ENCODE results near the gene KRT3. TPM values are rescaled to one million over a fixed set of nuclear protein-coding genes. Genes with fewer than 3 reads are reported as not detected.

Gene KRT3
- total RNA-seq, 4 donors from 2014 or later: not detected

DNA sequence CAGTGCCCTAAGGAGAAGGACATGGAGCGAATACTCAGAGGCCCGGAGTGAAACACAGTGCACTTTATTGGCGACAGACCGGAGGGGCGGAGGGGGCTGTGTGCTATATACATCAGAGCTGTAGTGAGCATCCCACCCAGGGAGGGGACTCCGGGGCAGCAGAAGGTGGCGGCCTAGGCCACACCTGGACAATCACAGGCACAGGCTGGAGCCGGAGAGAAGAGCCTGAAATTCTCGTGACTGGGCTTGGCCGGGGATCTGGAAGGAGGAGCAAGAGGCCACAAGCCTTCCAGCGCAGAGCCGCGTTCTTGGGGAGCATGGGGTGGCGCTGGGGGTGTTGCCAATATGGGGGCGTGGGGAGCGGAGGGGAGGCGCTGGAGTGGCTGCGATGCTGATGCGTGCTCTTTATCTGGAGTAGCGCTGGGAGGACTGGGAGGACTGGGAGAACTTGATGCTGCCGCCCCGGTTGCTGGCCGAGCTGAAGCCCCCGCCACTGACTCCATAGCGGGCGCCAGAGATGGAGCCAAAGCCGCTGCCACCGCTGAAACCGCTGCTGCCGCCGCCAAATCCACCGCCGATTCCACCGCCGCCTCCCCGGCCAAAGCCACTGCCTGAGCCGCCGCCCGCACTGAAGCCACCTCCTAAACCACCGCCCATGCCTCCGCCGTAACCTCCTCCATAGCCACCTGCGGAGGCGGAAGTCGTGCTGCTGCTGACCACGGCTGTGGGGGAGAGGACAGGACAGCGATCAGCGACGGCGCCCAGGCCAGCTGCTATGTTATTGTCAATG is 6.1 kb downstream of the KRT3 start:
- no peak for TF ChIP-seq POLR2A (IDR thresholded peaks at IDR 0.05; ENCODE audit: low read depth)
- TF ChIP-seq EP300 (IDR thresholded peaks at IDR 0.05): no peak
- TF ChIP-seq, protein P1, sequence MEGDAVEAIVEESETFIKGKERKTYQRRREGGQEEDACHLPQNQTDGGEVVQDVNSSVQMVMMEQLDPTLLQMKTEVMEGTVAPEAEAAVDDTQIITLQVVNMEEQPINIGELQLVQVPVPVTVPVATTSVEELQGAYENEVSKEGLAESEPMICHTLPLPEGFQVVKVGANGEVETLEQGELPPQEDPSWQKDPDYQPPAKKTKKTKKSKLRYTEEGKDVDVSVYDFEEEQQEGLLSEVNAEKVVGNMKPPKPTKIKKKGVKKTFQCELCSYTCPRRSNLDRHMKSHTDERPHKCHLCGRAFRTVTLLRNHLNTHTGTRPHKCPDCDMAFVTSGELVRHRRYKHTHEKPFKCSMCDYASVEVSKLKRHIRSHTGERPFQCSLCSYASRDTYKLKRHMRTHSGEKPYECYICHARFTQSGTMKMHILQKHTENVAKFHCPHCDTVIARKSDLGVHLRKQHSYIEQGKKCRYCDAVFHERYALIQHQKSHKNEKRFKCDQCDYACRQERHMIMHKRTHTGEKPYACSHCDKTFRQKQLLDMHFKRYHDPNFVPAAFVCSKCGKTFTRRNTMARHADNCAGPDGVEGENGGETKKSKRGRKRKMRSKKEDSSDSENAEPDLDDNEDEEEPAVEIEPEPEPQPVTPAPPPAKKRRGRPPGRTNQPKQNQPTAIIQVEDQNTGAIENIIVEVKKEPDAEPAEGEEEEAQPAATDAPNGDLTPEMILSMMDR (IDR thresholded peaks at IDR 0.05): no peak
- no peak for TF ChIP-seq POLR2AphosphoS5 (IDR thresholded peaks at IDR 0.05)

DNA sequence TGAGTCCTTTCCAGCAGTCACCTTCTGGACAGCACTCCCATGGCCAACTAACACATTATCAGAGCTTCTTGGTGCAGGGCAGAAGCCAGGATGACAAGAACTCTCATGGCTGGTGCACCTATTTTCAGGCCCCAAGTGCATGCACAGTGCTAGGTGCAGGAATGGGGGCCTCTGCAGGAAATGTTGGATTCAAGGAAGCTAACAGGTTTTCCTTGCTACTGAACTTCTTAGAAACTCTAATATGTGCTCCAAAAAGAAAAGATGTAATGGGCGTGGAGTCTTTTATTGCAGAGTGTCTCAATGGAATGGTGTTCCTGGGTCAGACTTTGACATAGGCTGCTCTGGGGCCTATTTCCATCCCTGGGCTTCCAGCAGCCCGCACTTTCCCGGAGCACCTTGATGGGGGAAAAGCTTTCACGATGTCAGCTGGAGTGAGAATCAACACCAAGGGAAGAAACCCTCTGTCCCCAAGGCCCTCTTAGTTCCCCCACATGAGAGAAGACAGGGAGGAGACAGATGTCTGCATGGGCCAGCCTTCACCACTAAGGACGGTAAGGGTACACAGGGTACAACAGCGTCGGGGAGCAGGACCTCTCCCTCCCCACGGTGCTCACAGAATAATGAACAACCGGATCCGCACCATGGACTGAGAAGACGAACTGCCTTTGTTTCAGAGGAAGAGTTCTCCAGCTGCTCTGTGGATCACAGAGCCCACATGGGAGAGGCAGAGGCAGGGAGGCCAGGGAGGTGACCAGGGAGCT is 6.9 kb downstream of the KRT3 start:
- Histone ChIP-seq H3K27ac (replicated peaks in 1 of 4) (no peak overlapping the region), H3K4me1 (peaks cover 0 to 10% (median 8%) of the 10 kb centered on the region in 4 donors), H3K9me3 (no peaks in the 10 kb centered on the region), H3K4me3 (no peak overlapping the region), H3K36me3 (no peaks in the 10 kb centered on the region), H3K27me3 (peaks cover 0 to 57% (median 13%) of the 10 kb centered on the region in 4 donors)
- TF ChIP-seq EP300 (IDR thresholded peaks at IDR 0.05): no peak
- TF ChIP-seq, protein P1 (IDR thresholded peaks at IDR 0.05): no peak
- no peak for TF ChIP-seq POLR2A (IDR thresholded peaks at IDR 0.05; ENCODE audit: low read depth)
- no peak for TF ChIP-seq POLR2AphosphoS5 (IDR thresholded peaks at IDR 0.05)
- intact Hi-C loops (cut with DNase I): no loop called here
- DNase-seq (ENCODE audit: extremely low spot score): no peak
- 89% methylated on average over 11 of the region's 11 CpGs for WGBS

More for the DNA sequence above, 6.1 kb downstream of the KRT3 start:
- H3K4me3 ChIP-seq: peak overlapping the region in 3 of 4 donors; percentile 14 to 20 (median 18)
- no peaks in the 10 kb centered on the region for H3K36me3 ChIP-seq
- no peak overlapping the region for H3K27ac ChIP-seq (replicated peaks in 1 of 4)
- intact Hi-C loops (cut with DNase I): no loop called here
- H3K27me3 ChIP-seq: peaks cover 0 to 59% (median 13%) of the 10 kb centered on the region in 4 donors
- H3K9me3 ChIP-seq: no peaks in the 10 kb centered on the region
- 35% methylated on average over 26 of the region's 50 CpGs for WGBS
- H3K4me1 ChIP-seq: peaks cover 0 to 10% (median 8%) of the 10 kb centered on the region in 4 donors
- DNase-seq (ENCODE audit: extremely low spot score): no peak

DNA sequence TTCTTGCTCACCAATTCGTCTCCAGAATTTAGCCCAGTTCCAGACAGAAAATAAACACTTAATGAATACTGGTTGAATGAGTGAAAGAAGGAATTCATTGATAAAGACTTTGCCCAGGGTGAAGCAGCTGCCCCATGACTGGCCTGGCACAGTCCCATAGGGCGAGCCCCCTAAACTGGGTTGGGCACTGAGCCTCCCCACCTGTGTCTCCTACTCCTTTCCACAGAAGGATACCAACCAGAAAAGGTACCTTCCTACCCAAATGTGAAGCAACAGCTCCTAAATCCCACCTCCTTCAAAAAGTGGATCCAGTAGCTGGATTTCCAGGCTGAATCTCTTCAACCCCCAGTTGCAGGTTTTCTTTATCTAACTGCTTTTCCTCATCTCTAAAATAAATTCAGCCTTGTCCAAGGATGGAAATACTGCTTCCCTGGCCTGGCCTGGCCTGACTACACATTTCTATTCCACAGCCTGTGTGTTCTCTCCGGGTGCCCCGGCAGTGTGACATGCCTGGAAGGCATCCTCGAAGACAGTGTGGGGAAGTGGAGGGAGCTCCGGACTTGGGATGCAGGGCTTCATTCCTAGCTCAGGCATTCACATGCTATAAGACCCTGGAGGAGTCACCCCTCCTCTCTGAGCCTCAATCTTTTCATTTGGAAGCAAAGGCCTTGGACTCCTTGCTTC is 7.6 kb downstream of the KRT3 start:
- H3K27ac ChIP-seq (replicated peaks in 1 of 4): no peak overlapping the region
- H3K4me1 ChIP-seq: peaks cover 0 to 10% (median 8%) of the 10 kb centered on the region in 4 donors
- intact Hi-C loops (cut with DNase I): no loop called here
- TF ChIP-seq EP300 (IDR thresholded peaks at IDR 0.05) (no peak), POLR2A (IDR thresholded peaks at IDR 0.05; ENCODE audit: low read depth) (no peak), POLR2AphosphoS5 (IDR thresholded peaks at IDR 0.05) (no peak)
- TF ChIP-seq, protein P1 (IDR thresholded peaks at IDR 0.05): no peak
- no peaks in the 10 kb centered on the region for H3K36me3 ChIP-seq
- peaks cover 0 to 56% (median 13%) of the 10 kb centered on the region in 4 donors for H3K27me3 ChIP-seq
- no peak overlapping the region for H3K4me3 ChIP-seq
- WGBS: 67% methylated on average over 6 of the region's 6 CpGs
- DNase-seq (ENCODE audit: extremely low spot score): no peak
- no peaks in the 10 kb centered on the region for H3K9me3 ChIP-seq

DNA sequence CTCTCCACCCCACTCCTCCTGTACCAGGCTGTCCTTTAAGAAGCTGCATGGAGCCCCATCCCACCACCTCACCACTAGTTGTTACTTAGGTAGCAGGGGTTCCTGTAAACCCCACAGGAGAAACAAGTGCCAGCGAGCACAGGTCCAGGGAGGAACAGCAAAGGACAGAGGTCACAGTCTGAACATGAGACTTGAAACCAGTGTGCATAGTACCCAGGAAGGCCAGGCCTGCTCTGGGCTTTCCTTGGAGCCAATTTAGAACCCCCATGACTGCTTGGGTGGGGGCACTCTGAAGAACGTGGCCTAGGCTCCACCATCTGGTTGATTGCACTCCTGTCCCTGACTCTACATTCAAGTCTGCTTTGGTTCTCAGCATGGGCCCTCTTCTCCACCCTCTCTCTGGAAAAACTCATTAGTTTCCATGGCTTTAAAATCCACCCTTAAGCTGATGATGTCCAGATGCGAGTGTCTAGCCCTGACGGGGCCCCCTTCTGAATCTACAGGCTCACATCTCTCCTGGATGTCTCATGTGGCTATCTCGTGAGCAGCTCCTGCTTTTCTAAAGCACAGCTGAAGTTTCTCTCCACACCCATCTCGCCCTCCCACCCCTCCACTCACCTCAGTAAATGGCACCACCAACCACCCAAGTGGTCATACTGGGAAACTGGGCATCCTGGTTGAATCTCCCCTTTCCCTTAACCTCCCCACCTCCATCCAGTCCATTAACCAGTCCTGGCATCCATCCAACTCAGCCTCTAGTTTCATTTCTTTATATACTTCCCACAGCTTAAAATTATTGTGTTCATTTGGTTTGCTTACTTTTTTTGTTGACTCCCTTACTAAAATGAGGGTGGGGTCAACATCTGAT is 8.4 kb downstream of the KRT3 start:
- peaks cover 0 to 10% (median 8%) of the 10 kb centered on the region in 4 donors for H3K4me1 ChIP-seq
- no peak overlapping the region for H3K27ac ChIP-seq (replicated peaks in 1 of 4)
- no peaks in the 10 kb centered on the region for H3K9me3 ChIP-seq
- intact Hi-C loops (cut with DNase I): no loop called here
- H3K4me3 ChIP-seq: no peak overlapping the region
- no peak for DNase-seq (ENCODE audit: extremely low spot score)
- peaks cover 0 to 49% (median 13%) of the 10 kb centered on the region in 4 donors for H3K27me3 ChIP-seq
- no peak for TF ChIP-seq POLR2AphosphoS5 (IDR thresholded peaks at IDR 0.05)
- TF ChIP-seq, protein P1 (IDR thresholded peaks at IDR 0.05): no peak
- TF ChIP-seq EP300 (IDR thresholded peaks at IDR 0.05): no peak
- no peak for TF ChIP-seq POLR2A (IDR thresholded peaks at IDR 0.05; ENCODE audit: low read depth)
- WGBS: 63% methylated on average over 6 of the region's 6 CpGs
- no peaks in the 10 kb centered on the region for H3K36me3 ChIP-seq
